K562 (cell line): Measurements from ENCODE around the gene ATF5. TPM values are rescaled to one million over a fixed set of nuclear protein-coding genes. Genes with fewer than 3 reads are reported as not detected.

Experiments used
- FOS ChIP-seq: IDR thresholded peaks from 3 replicates; pipeline ENCODE4 v1.6.1; 2011; ENCODE audit not compliant: insufficient read length; ENCODE audit errors: extremely low read depth
- KDM1A ChIP-seq, 2 experiments: fragments of 450-650 bp; IDR thresholded peaks; 2 replicates each; pipeline ENCODE4 v1.6.1; 2016; ENCODE audit warnings: mild to moderate bottlenecking in 2 of 2
- OTX1 ChIP-seq: fragments of 450-650 bp; formaldehyde crosslinking; IDR thresholded peaks from 2 replicates; pipeline ENCODE4 v1.4.0; 2022; ENCODE audit warnings: mild to moderate bottlenecking
- PHB2 ChIP-seq: fragments of 450-650 bp; IDR thresholded peaks from 2 replicates; pipeline ENCODE4 v1.6.1; 2017; ENCODE audit warnings: low read depth
- PTTG1 ChIP-seq: fragments of 450-650 bp; IDR thresholded peaks from 2 replicates; pipeline ENCODE4 v1.6.1; 2016; ENCODE audit warnings: low read depth, mild to moderate bottlenecking, missing genetic modification characterization, missing compliant biosample characterization
- RBM15 ChIP-seq: fragments of 200-400 bp; formaldehyde crosslinking; IDR thresholded peaks from 2 replicates; pipeline ENCODE4 v1.6.1; 2018; ENCODE audit warnings: mild to moderate bottlenecking, low read length, moderate library complexity; ENCODE audit not compliant: insufficient read depth
- SAP30 ChIP-seq: fragments of 200-600 bp; sonication (generic); IDR thresholded peaks from 2 replicates; pipeline ENCODE4 v1.6.1; 2012; ENCODE audit warnings: borderline replicate concordance, low read depth, mild to moderate bottlenecking, moderate library complexity, low read length, control low read depth, inconsistent platforms; ENCODE audit not compliant: insufficient read depth, poor library complexity, severe bottlenecking
- SMARCA5 ChIP-seq: fragments of 450-650 bp; IDR thresholded peaks from 2 replicates; pipeline ENCODE4 v1.6.1; 2016
- TAF9B ChIP-seq: fragments of 450-650 bp; IDR thresholded peaks from 2 replicates; pipeline ENCODE4 v1.6.1; 2018; ENCODE audit warnings: mild to moderate bottlenecking; ENCODE audit not compliant: partially characterized antibody
- U2AF2 ChIP-seq: fragments of 200-400 bp; formaldehyde crosslinking; optimal IDR thresholded peaks from 2 replicates; pipeline ENCODE3; 2017; ENCODE audit warnings: low read depth, mild to moderate bottlenecking, low read length
- ZNF316 ChIP-seq: fragments of 450-650 bp; IDR thresholded peaks from 2 replicates; pipeline ENCODE4 v1.6.1; 2016
- ZNF583 ChIP-seq: fragments of 250-450 bp; sonication (Bioruptor Pico); IDR thresholded peaks from 2 replicates; pipeline ENCODE4 v1.4.0; 2020
- ZNF830 ChIP-seq: fragments of 250-450 bp; sonication (Bioruptor Pico); IDR thresholded peaks from 2 replicates; pipeline ENCODE4 v1.5.0; 2021; ENCODE audit warnings: mild to moderate bottlenecking
- polyA plus RNA-seq, 8 experiments: library from polyadenylated mRNA; depleted of rRNA in 4 of 8; stranded (reverse) in 5 of 8; unstranded in 3 of 8; fragments of >200 nt; fragmentation: Nextera tagmentation in 2 of 8; fragmentation: Illumina TruSeq in 1 of 8; extraction: Ambion mirVana in 2 of 8; extraction: Trizol in 1 of 8; gene quantifications; 2 replicates each; pipeline versions ENCODE4 v1.2.1 to v1.2.3, GENCODE V29; 2011 to 2014; ENCODE audit warnings: inconsistent platforms in 1 of 8, missing spikeins in 1 of 8
- total RNA-seq, 7 experiments: library from RNA; depleted of rRNA in 6 of 7; stranded (reverse); fragments of >200 nt in 6 of 7; fragmentation: Illumina TruSeq in 2 of 7; extraction: Trizol in 2 of 7; gene quantifications; 2 replicates each; pipeline versions ENCODE4 v1.2.1 to v1.2.3, GENCODE V29; 2011 to 2021; ENCODE audit warnings: low replicate concordance in 1 of 7
- TF ChIP-seq, protein P1 (sequence below): sonication (generic); formaldehyde crosslinking; IDR thresholded peaks from 2 replicates; pipeline ENCODE4 v1.8.1; 2022; ENCODE audit warnings: missing genetic modification reagents
- TF ChIP-seq, protein P2 (sequence below): fragments of 250-450 bp; sonication (Bioruptor Pico); IDR thresholded peaks from 2 replicates; pipeline ENCODE4 v1.4.0; 2020; ENCODE audit warnings: mild to moderate bottlenecking, moderate library complexity
- TF ChIP-seq, protein P3 (sequence below): fragments of 250-450 bp; sonication (Bioruptor Pico); IDR thresholded peaks from 2 replicates; pipeline ENCODE4 v1.5.0; 2021
- TF ChIP-seq, protein P4 (sequence below), 2 experiments: fragments of 200-800 bp in 1 of 2; sonication (Bioruptor generic) in 1 of 2; sonication (generic) in 1 of 2; formaldehyde crosslinking in 1 of 2; IDR thresholded peaks in 1 of 2; conservative IDR thresholded peaks in 1 of 2; 2 replicates each; pipeline versions ENCODE4 v1.5.0 to v1.6.1; 2016 to 2020; ENCODE audit warnings: missing compliant biosample characterization in 1 of 2, missing genetic modification characterization in 1 of 2, missing genetic modification reagents in 1 of 2
- TF ChIP-seq, protein P5 (sequence below): fragments of 250-450 bp; sonication (Bioruptor Pico); IDR thresholded peaks from 2 replicates; pipeline ENCODE4 v1.9.0; 2021; ENCODE audit warnings: mild to moderate bottlenecking, inconsistent platforms
- TF ChIP-seq, protein P6 (sequence below): sonication (generic); formaldehyde crosslinking; IDR thresholded peaks from 2 replicates; pipeline ENCODE4 v1.9.0; 2022; ENCODE audit warnings: mild to moderate bottlenecking, missing genetic modification reagents

The ATF5 gene
- total and polyA plus RNA-seq, 9 of the 15 experiments (the other 6 are each of a cell fraction or from before 2014, with no cell fraction given): 3.0 to 57.6 (median 11.1) TPM

DNA sequence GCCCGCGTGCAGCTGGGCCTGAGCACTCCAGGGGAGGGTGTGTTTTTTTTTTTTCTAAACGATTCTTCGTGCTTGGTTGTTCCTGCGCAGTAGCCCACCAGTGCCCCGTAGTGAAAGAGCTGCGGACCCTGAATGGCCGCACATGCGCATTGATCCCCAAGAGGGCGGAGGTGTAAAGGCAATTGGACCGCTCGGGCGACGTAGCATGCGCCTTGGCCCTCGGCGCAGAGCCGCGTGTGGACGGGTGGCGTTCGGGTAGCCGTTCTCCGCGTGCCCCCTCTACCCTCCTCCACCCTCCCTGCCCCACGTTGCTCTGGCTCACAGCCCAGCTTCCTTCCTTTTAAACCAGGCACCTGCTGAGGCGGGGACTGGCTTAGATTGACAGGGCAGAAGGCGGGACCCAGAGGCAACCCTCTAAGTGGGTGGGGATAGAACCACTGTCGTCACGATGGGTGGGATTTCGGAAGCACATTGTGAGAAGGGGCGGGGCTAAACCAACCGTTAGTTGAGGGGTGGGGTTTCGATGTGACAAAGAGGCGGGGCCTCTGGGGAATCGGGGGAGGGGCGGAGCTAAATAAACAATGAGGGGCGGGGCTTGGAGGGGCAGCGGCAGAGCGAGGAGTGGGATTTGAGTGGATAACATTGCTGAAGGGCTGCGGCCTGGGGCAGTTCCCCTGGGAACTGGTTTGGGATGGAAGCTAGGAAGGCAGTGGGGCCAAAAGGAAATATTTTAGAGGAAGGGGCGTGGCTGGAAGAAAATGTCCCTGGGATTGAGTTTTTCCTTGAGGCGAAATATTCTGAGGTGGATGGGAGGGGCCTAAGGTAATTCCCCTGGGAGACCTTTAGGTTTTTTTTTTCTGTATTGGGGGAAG lies 842 bp downstream of the ATF5 start (continued):
- TF ChIP-seq, protein P1, sequence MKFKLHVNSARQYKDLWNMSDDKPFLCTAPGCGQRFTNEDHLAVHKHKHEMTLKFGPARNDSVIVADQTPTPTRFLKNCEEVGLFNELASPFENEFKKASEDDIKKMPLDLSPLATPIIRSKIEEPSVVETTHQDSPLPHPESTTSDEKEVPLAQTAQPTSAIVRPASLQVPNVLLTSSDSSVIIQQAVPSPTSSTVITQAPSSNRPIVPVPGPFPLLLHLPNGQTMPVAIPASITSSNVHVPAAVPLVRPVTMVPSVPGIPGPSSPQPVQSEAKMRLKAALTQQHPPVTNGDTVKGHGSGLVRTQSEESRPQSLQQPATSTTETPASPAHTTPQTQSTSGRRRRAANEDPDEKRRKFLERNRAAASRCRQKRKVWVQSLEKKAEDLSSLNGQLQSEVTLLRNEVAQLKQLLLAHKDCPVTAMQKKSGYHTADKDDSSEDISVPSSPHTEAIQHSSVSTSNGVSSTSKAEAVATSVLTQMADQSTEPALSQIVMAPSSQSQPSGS (CRISPR knock-in tag): no peak
- no peak for TF ChIP-seq ZNF316
- TF ChIP-seq TAF9B: no peak
- TF ChIP-seq, protein P2, sequence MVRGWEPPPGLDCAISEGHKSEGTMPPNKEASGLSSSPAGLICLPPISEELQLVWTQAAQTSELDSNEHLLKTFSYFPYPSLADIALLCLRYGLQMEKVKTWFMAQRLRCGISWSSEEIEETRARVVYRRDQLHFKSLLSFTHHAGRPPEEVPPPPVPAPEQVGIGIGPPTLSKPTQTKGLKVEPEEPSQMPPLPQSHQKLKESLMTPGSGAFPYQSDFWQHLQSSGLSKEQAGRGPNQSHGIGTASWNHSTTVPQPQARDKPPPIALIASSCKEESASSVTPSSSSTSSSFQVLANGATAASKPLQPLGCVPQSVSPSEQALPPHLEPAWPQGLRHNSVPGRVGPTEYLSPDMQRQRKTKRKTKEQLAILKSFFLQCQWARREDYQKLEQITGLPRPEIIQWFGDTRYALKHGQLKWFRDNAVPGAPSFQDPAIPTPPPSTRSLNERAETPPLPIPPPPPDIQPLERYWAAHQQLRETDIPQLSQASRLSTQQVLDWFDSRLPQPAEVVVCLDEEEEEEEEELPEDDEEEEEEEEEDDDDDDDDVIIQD (CRISPR knock-in tag): no peak
- no peak for TF ChIP-seq KDM1A (IDR thresholded peaks at IDR 0.05)
- TF ChIP-seq ZNF583: no peak
- TF ChIP-seq SAP30: peak; percentile 40
- TF ChIP-seq FOS: no peak
- TF ChIP-seq OTX1: peak; percentile 74; the same call in 1 of the 2 replicates
- TF ChIP-seq, protein P3, sequence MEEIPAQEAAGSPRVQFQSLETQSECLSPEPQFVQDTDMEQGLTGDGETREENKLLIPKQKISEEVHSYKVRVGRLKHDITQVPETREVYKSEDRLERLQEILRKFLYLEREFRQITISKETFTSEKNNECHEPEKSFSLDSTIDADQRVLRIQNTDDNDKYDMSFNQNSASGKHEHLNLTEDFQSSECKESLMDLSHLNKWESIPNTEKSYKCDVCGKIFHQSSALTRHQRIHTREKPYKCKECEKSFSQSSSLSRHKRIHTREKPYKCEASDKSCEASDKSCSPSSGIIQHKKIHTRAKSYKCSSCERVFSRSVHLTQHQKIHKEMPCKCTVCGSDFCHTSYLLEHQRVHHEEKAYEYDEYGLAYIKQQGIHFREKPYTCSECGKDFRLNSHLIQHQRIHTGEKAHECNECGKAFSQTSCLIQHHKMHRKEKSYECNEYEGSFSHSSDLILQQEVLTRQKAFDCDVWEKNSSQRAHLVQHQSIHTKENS (CRISPR knock-in tag): no peak
- no peak for TF ChIP-seq RBM15
- TF ChIP-seq PTTG1 (tag): no peak
- TF ChIP-seq, protein P4, sequence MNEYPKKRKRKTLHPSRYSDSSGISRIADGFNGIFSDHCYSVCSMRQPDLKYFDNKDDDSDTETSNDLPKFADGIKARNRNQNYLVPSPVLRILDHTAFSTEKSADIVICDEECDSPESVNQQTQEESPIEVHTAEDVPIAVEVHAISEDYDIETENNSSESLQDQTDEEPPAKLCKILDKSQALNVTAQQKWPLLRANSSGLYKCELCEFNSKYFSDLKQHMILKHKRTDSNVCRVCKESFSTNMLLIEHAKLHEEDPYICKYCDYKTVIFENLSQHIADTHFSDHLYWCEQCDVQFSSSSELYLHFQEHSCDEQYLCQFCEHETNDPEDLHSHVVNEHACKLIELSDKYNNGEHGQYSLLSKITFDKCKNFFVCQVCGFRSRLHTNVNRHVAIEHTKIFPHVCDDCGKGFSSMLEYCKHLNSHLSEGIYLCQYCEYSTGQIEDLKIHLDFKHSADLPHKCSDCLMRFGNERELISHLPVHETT (CRISPR knock-in tag; conservative IDR thresholded peaks at IDR 0.05 in 1 of 2, IDR thresholded peaks at IDR 0.05 in 1 of 2): peak in 1 of 2 experiments; percentile 10; a peak in 1 of 4 replicates
- TF ChIP-seq PHB2: no peak
- TF ChIP-seq, protein P5, sequence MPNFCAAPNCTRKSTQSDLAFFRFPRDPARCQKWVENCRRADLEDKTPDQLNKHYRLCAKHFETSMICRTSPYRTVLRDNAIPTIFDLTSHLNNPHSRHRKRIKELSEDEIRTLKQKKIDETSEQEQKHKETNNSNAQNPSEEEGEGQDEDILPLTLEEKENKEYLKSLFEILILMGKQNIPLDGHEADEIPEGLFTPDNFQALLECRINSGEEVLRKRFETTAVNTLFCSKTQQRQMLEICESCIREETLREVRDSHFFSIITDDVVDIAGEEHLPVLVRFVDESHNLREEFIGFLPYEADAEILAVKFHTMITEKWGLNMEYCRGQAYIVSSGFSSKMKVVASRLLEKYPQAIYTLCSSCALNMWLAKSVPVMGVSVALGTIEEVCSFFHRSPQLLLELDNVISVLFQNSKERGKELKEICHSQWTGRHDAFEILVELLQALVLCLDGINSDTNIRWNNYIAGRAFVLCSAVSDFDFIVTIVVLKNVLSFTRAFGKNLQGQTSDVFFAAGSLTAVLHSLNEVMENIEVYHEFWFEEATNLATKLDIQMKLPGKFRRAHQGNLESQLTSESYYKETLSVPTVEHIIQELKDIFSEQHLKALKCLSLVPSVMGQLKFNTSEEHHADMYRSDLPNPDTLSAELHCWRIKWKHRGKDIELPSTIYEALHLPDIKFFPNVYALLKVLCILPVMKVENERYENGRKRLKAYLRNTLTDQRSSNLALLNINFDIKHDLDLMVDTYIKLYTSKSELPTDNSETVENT (CRISPR knock-in tag): peak; percentile 73
- TF ChIP-seq SMARCA5: no peak
- TF ChIP-seq, protein P6, sequence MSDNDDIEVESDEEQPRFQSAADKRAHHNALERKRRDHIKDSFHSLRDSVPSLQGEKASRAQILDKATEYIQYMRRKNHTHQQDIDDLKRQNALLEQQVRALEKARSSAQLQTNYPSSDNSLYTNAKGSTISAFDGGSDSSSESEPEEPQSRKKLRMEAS (CRISPR knock-in tag): peak; percentile 97
- TF ChIP-seq U2AF2: no peak
- TF ChIP-seq ZNF830: peak; percentile 96; the same call in 1 of the 2 replicates
